Measurements from ENCODE around the gene ACAT2.

Gene ACAT2

DNA sequence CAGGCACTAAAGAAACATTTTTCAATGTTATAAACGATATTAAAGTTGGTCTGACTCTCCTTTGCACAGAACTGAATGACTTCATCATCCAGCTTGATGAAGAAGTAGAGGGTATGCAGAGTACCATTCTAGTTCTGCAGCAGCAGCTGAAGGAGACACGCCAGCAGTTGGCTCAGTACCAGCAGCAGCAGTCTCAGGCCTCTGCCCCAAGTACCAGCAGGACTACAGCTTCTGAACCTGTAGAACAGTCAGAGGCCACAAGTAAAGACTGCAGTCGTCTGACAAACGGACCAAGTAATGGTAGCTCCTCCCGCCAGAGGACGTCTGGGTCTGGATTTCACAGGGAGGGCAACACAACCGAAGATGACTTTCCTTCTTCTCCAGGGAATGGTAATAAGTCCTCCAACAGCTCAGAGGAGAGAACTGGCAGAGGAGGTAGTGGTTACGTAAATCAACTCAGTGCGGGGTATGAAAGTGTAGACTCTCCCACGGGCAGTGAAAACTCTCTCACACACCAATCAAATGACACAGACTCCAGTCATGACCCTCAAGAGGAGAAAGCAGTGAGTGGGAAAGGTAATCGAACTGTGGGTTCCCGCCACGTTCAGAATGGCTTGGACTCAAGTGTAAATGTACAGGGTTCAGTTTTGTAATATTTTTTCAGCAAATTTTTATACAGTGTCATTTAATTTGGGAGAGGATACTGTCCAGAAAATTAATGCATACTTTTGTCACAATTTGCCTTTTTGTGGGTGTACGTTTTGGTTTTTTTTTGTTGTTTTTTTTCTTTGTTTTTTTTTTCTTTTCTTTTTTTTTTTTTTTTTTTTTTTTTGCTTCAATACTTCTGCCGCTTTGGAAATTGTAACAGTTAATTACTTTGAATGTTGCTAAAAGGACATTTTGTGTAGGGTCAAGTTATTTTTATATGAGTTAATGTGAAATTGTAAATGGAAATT is 6.6 kb upstream of the ACAT2 start:
- Histone ChIP-seq H3K36me3 (ENCODE audit: insufficient read depth, low read length) (peaks cover 87% of the 10 kb centered on the region), H3K27me3 (ENCODE audit: insufficient read depth, low read length) (no peaks in the 10 kb centered on the region), H3K4me3 (ENCODE audit: low read length) (no peak overlapping the region), H3K27ac (ENCODE audit: low read depth, low read length) (no peak overlapping the region), H3K9me3 (ENCODE audit: insufficient read depth, low read depth, low read length) (no peaks in the 10 kb centered on the region), H3K4me1 (ENCODE audit: insufficient read depth, low read length) (peaks cover 8% of the 10 kb centered on the region; the same call in 1 of the 2 replicates), H3K9ac (ENCODE audit: low read depth, low read length) (no peak overlapping the region)
- 97% methylated on average over 12 of the region's 15 CpGs for WGBS

GRCh38 chr6:159756508-159756907 is 5.3 kb upstream of the ACAT2 start:
- peaks cover 11% of the 10 kb centered on the region for H3K4me1 ChIP-seq (ENCODE audit: insufficient read depth, low read length)
- H3K27me3 ChIP-seq (ENCODE audit: insufficient read depth, low read length) = no peaks in the 10 kb centered on the region
- WGBS = 94% methylated on average over 4 of the region's 4 CpGs
- no peak overlapping the region for H3K27ac ChIP-seq (ENCODE audit: low read depth, low read length)
- H3K9ac ChIP-seq (ENCODE audit: low read depth, low read length) = no peak overlapping the region
- H3K4me3 ChIP-seq (ENCODE audit: low read length) = no peak overlapping the region
- peaks cover 74% of the 10 kb centered on the region for H3K36me3 ChIP-seq (ENCODE audit: insufficient read depth, low read length)
- H3K9me3 ChIP-seq (ENCODE audit: insufficient read depth, low read depth, low read length) = no peaks in the 10 kb centered on the region

DNA sequence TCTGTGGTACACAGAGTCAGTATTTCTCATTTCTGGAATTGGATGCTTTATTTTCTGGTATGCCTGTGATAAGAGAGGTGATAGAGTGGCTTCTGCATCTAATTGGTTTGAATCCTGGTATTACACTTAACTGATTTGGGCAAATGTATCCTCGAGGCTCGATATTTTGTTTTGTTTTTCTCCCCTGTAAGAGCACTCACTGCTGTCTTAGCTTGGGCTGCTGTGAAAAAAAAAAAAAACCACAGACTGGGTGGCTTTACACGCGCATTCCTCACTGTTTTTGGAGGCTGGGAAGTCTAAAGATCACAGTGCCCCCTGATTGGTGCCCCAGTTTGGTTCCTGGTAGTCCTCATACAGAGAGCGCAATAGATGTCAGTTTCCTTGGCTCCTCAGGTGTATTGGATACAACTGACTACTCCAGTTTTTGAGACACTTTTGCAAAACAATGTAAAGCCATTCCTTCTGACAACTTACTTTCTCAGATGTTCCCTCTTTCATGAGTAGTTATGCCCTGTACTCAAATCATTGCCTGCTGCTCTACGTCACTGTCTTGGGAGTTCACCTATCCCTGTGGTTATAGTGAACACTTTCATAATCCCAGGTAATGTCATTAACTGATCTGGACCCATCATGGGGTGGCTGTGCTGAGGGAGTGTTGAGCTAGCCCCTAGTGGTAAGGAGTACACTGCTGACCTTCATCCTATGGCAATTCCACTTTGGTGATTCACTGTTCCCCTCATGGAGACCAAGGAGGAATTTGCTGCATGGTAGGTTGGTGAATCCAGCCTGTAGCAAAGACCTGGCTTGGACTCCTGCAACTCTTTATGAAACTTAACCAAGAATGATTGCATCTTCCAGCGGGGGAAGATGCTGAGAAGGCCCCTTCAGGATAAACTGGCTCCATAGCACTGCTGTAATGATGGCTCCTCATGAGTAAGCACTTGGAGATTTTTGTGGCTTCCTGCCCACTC is 3.5 kb upstream of the ACAT2 start:
- no peak overlapping the region for H3K4me3 ChIP-seq (ENCODE audit: low read length)
- H3K27me3 ChIP-seq (ENCODE audit: insufficient read depth, low read length) = no peaks in the 10 kb centered on the region
- peaks cover 11% of the 10 kb centered on the region for H3K4me1 ChIP-seq (ENCODE audit: insufficient read depth, low read length)
- H3K9me3 ChIP-seq (ENCODE audit: insufficient read depth, low read depth, low read length) = no peaks in the 10 kb centered on the region
- peaks cover 62% of the 10 kb centered on the region for H3K36me3 ChIP-seq (ENCODE audit: insufficient read depth, low read length)
- H3K9ac ChIP-seq (ENCODE audit: low read depth, low read length) = no peak overlapping the region
- H3K27ac ChIP-seq (ENCODE audit: low read depth, low read length) = peak overlapping the region; percentile 7; the same call in 1 of the 2 replicates
- 98% methylated on average over 7 of the region's 7 CpGs for WGBS

DNA sequence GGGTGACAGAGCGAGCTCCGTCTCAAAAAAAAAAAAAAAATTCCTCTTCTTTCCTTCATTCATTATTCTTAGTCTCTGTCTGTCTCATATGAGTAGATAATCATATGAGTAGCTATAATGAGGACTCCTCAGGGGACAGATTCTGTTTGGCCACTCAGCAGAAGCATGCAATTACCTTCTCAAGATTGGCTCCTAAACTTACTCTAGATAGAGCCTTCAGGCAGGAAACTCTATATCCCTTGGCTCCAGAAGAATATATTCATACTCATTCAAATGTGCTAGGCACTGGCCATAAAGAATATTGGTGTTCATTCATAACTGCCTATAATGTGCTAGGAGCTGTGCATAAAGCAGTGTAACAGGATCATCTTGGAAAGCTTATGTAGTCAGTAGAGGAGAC is 2.2 kb upstream of the ACAT2 start:
- no peak overlapping the region for H3K4me3 ChIP-seq (ENCODE audit: low read length)
- peaks cover 59% of the 10 kb centered on the region for H3K36me3 ChIP-seq (ENCODE audit: insufficient read depth, low read length)
- no peaks in the 10 kb centered on the region for H3K27me3 ChIP-seq (ENCODE audit: insufficient read depth, low read length)
- H3K27ac ChIP-seq (ENCODE audit: low read depth, low read length) = peak overlapping the region; percentile 99
- H3K4me1 ChIP-seq (ENCODE audit: insufficient read depth, low read length) = peaks cover 11% of the 10 kb centered on the region
- peak overlapping the region; percentile 3; the same call in 1 of the 2 replicates for H3K9ac ChIP-seq (ENCODE audit: low read depth, low read length)
- no peaks in the 10 kb centered on the region for H3K9me3 ChIP-seq (ENCODE audit: insufficient read depth, low read depth, low read length)
- WGBS = 58% methylated on average over 2 of the region's 2 CpGs

DNA sequence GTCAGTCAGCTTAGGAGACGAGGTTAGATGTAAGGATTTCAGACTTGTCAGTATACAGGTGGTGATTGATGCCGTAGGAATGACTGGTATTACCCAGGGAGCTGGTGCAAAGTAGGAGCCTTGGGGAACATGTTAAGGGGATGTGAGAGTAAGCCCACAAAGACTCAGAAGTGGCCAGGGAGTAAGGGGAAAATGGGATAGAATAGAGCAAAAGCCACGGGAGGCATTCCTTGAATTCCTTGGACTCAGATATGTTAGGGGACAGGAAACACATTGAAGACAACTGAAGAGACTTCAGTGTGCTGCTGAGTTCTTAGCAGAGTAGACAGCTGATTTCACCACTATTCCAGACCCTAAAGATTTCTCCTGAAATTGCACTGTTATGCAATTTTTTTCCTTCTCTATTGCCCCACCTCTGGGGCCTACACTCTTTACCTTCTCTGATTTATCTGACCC is 1.2 kb upstream of the ACAT2 start:
- Histone ChIP-seq H3K4me1 (ENCODE audit: insufficient read depth, low read length) (peaks cover 11% of the 10 kb centered on the region), H3K36me3 (ENCODE audit: insufficient read depth, low read length) (peaks cover 54% of the 10 kb centered on the region), H3K4me3 (ENCODE audit: low read length) (peak overlapping the region; percentile 62), H3K27me3 (ENCODE audit: insufficient read depth, low read length) (no peaks in the 10 kb centered on the region), H3K27ac (ENCODE audit: low read depth, low read length) (peak overlapping the region; percentile 99), H3K9ac (ENCODE audit: low read depth, low read length) (peak overlapping the region; percentile 82; the same call in 1 of the 2 replicates), H3K9me3 (ENCODE audit: insufficient read depth, low read depth, low read length) (no peaks in the 10 kb centered on the region)
- WGBS = 55% methylated on average over 3 of the region's 3 CpGs

- Histone ChIP-seq H3K27ac (ENCODE audit: low read depth, low read length) (peak overlapping the region; percentile 99), H3K36me3 (ENCODE audit: insufficient read depth, low read length) (peaks cover 54% of the 10 kb centered on the region), H3K4me3 (ENCODE audit: low read length) (peak overlapping the region; percentile 62), H3K4me1 (ENCODE audit: insufficient read depth, low read length) (peaks cover 11% of the 10 kb centered on the region), H3K9ac (ENCODE audit: low read depth, low read length) (peak overlapping the region; percentile 82), H3K9me3 (ENCODE audit: insufficient read depth, low read depth, low read length) (no peaks in the 10 kb centered on the region), H3K27me3 (ENCODE audit: insufficient read depth, low read length) (no peaks in the 10 kb centered on the region)
- 64% methylated on average over 45 of the region's 45 CpGs for WGBS
Measured at GRCh38 chr6:159761129-159761872, 544 bp upstream of the ACAT2 start.

- H3K9me3 ChIP-seq (ENCODE audit: insufficient read depth, low read depth, low read length) = no peaks in the 10 kb centered on the region
- peaks cover 11% of the 10 kb centered on the region for H3K4me1 ChIP-seq (ENCODE audit: insufficient read depth, low read length)
- no peaks in the 10 kb centered on the region for H3K27me3 ChIP-seq (ENCODE audit: insufficient read depth, low read length)
- peak overlapping the region; percentile 94 for H3K9ac ChIP-seq (ENCODE audit: low read depth, low read length)
- peak overlapping the region; percentile 59 for H3K27ac ChIP-seq (ENCODE audit: low read depth, low read length)
- peaks cover 54% of the 10 kb centered on the region for H3K36me3 ChIP-seq (ENCODE audit: insufficient read depth, low read length)
- WGBS = 65% methylated on average over 16 of the region's 16 CpGs
- H3K4me3 ChIP-seq (ENCODE audit: low read length) = peak overlapping the region; percentile 95
Measured at GRCh38 chr6:159762681-159763293, 942 bp downstream of the ACAT2 start.

DNA sequence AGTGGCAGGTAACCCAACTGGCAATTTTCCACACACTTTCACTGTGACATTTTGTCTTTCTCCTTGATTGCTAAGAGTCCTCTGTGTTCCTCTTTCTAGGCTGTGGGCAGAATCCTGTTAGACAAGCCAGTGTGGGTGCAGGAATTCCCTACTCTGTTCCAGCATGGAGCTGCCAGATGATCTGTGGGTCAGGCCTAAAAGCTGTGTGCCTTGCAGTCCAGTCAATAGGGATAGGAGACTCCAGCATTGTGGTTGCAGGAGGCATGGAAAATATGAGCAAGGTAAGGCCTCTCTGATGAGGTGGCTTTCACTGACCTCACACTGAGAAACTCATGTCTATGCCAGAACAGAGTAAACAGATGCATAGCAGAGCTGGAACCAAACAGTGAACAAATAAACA is 5.1 kb downstream of the ACAT2 start:
- H3K4me1 ChIP-seq (ENCODE audit: insufficient read depth, low read length) = no peaks in the 10 kb centered on the region; the same call in 1 of the 2 replicates
- H3K4me3 ChIP-seq (ENCODE audit: low read length) = no peak overlapping the region
- peaks cover 83% of the 10 kb centered on the region for H3K36me3 ChIP-seq (ENCODE audit: insufficient read depth, low read length)
- H3K9me3 ChIP-seq (ENCODE audit: insufficient read depth, low read depth, low read length) = peaks cover 6% of the 10 kb centered on the region; the same call in 1 of the 2 replicates
- no peak overlapping the region for H3K9ac ChIP-seq (ENCODE audit: low read depth, low read length)
- H3K27ac ChIP-seq (ENCODE audit: low read depth, low read length) = no peak overlapping the region
- no peaks in the 10 kb centered on the region for H3K27me3 ChIP-seq (ENCODE audit: insufficient read depth, low read length)

- no peak overlapping the region for H3K9ac ChIP-seq (ENCODE audit: low read depth, low read length)
- H3K4me3 ChIP-seq (ENCODE audit: low read length) = no peak overlapping the region
- peaks cover 6% of the 10 kb centered on the region; the same call in 1 of the 2 replicates for H3K9me3 ChIP-seq (ENCODE audit: insufficient read depth, low read depth, low read length)
- no peaks in the 10 kb centered on the region for H3K4me1 ChIP-seq (ENCODE audit: insufficient read depth, low read length)
- H3K36me3 ChIP-seq (ENCODE audit: insufficient read depth, low read length) = peaks cover 94% of the 10 kb centered on the region
- H3K27ac ChIP-seq (ENCODE audit: low read depth, low read length) = no peak overlapping the region
- H3K27me3 ChIP-seq (ENCODE audit: insufficient read depth, low read length) = no peaks in the 10 kb centered on the region
Measured at GRCh38 chr6:159769470-159769869, 7.6 kb downstream of the ACAT2 start.

GRCh38 chr6:159772196-159772595 is 10.4 kb downstream of the ACAT2 start:
- Histone ChIP-seq H3K9ac (ENCODE audit: low read depth, low read length) (no peak overlapping the region), H3K27me3 (ENCODE audit: insufficient read depth, low read length) (no peaks in the 10 kb centered on the region), H3K9me3 (ENCODE audit: insufficient read depth, low read depth, low read length) (peaks cover 6% of the 10 kb centered on the region; the same call in 1 of the 2 replicates), H3K27ac (ENCODE audit: low read depth, low read length) (no peak overlapping the region), H3K36me3 (ENCODE audit: insufficient read depth, low read length) (peaks cover 98% of the 10 kb centered on the region), H3K4me1 (ENCODE audit: insufficient read depth, low read length) (no peaks in the 10 kb centered on the region), H3K4me3 (ENCODE audit: low read length) (no peak overlapping the region)
- WGBS = no CpG with 5 or more reads among the region's 1 CpG
